ENCODE results near the gene CDK4. TPM values are rescaled to one million over a fixed set of nuclear protein-coding genes. Genes with fewer than 3 reads are reported as not detected.
A peak's percentile ranks its signal among the peaks of the same experiment; 100 is the strongest.

CDK4 gene
- total and polyA plus RNA-seq, 2 of the 13 experiments (the other 11 are each of a cell fraction or from before 2014, with no cell fraction given): 191 to 209 TPM

GRCh38 chr12:57782608-57783465, 30.7 kb upstream of the CDK4 start, which contains the start of gene TSFM (continued):
- TF ChIP-seq, protein P1, sequence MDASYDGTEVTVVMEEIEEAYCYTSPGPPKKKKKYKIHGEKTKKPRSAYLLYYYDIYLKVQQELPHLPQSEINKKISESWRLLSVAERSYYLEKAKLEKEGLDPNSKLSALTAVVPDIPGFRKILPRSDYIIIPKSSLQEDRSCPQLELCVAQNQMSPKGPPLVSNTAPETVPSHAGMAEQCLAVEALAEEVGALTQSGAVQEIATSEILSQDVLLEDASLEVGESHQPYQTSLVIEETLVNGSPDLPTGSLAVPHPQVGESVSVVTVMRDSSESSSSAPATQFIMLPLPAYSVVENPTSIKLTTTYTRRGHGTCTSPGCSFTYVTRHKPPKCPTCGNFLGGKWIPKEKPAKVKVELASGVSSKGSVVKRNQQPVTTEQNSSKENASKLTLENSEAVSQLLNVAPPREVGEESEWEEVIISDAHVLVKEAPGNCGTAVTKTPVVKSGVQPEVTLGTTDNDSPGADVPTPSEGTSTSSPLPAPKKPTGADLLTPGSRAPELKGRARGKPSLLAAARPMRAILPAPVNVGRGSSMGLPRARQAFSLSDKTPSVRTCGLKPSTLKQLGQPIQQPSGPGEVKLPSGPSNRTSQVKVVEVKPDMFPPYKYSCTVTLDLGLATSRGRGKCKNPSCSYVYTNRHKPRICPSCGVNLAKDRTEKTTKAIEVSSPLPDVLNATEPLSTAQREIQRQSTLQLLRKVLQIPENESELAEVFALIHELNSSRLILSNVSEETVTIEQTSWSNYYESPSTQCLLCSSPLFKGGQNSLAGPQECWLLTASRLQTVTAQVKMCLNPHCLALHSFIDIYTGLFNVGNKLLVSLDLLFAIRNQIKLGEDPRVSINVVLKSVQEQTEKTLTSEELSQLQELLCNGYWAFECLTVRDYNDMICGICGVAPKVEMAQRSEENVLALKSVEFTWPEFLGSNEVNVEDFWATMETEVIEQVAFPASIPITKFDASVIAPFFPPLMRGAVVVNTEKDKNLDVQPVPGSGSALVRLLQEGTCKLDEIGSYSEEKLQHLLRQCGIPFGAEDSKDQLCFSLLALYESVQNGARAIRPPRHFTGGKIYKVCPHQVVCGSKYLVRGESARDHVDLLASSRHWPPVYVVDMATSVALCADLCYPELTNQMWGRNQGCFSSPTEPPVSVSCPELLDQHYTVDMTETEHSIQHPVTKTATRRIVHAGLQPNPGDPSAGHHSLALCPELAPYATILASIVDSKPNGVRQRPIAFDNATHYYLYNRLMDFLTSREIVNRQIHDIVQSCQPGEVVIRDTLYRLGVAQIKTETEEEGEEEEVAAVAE (CRISPR knock-in tag; IDR thresholded peaks at IDR 0.05; ENCODE audit: borderline replicate concordance): peak; percentile 66; the same call in 1 of the 2 replicates
- TF ChIP-seq TGIF2 (CRISPR knock-in tag; IDR thresholded peaks at IDR 0.05): peak; percentile 80
- peak; percentile 94 for TF ChIP-seq FOXO1 (CRISPR knock-in tag; IDR thresholded peaks at IDR 0.05)
- peak; percentile 69 for TF ChIP-seq RXRA (CRISPR knock-in tag; IDR thresholded peaks at IDR 0.05)
- no peak for TF ChIP-seq ZFP36 (IDR thresholded peaks at IDR 0.05; ENCODE audit: borderline replicate concordance, low read depth, low read length, partially characterized antibody)
- TF ChIP-seq ZNF441 (CRISPR knock-in tag; IDR thresholded peaks at IDR 0.05; ENCODE audit: borderline replicate concordance): no peak
- TF ChIP-seq GPN1 (CRISPR knock-in tag; IDR thresholded peaks at IDR 0.05; ENCODE audit: borderline replicate concordance): no peak
- peak; percentile 76; the same call in 1 of the 2 replicates for TF ChIP-seq ZBTB7B (CRISPR knock-in tag; IDR thresholded peaks at IDR 0.05)
- peak; percentile 63 for TF ChIP-seq ZNF280B (CRISPR knock-in tag; IDR thresholded peaks at IDR 0.05; ENCODE audit: borderline replicate concordance)
- peak; percentile 98 for TF ChIP-seq FOXK1 (CRISPR knock-in tag; IDR thresholded peaks at IDR 0.05; ENCODE audit: borderline replicate concordance, low read depth)
- TF ChIP-seq, protein P2, sequence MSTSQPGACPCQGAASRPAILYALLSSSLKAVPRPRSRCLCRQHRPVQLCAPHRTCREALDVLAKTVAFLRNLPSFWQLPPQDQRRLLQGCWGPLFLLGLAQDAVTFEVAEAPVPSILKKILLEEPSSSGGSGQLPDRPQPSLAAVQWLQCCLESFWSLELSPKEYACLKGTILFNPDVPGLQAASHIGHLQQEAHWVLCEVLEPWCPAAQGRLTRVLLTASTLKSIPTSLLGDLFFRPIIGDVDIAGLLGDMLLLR (CRISPR knock-in tag; IDR thresholded peaks at IDR 0.05): peak; percentile 91; the same call in 1 of the 2 replicates
- no peak for TF ChIP-seq KLF12 (CRISPR knock-in tag; IDR thresholded peaks at IDR 0.05; ENCODE audit: borderline replicate concordance)
- peak; percentile 59; the same call in 1 of the 2 replicates for TF ChIP-seq HBP1 (CRISPR knock-in tag; IDR thresholded peaks at IDR 0.05; ENCODE audit: low read depth)
- TF ChIP-seq MAFG (CRISPR knock-in tag; IDR thresholded peaks at IDR 0.05): no peak
- TF ChIP-seq, protein P3, sequence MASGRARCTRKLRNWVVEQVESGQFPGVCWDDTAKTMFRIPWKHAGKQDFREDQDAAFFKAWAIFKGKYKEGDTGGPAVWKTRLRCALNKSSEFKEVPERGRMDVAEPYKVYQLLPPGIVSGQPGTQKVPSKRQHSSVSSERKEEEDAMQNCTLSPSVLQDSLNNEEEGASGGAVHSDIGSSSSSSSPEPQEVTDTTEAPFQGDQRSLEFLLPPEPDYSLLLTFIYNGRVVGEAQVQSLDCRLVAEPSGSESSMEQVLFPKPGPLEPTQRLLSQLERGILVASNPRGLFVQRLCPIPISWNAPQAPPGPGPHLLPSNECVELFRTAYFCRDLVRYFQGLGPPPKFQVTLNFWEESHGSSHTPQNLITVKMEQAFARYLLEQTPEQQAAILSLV (CRISPR knock-in tag; IDR thresholded peaks at IDR 0.05; ENCODE audit: borderline replicate concordance): peak; percentile 86; the same call in 1 of the 2 replicates
- TF ChIP-seq ZNF496 (CRISPR knock-in tag; IDR thresholded peaks at IDR 0.05; ENCODE audit: insufficient replicate concordance): no peak
- no peak for TF ChIP-seq CHD2 (IDR thresholded peaks at IDR 0.05; ENCODE audit: low read depth, low read length)
